ENCODE results near the gene TUBA4A. TPM values are rescaled to one million over a fixed set of nuclear protein-coding genes. Genes with fewer than 3 reads are reported as not detected.

TUBA4A gene
- total and polyA plus RNA-seq, 3 experiments from 2014 or later = 175 to 234 (median 178) TPM

- POLR2A ChIA-PET = interaction anchor here (1.3 kb wide), 1 partner anchor 8 kb away, joined by 4 read pairs; no protein-coding TSS in a partner anchor
- Histone ChIP-seq H3K4me1 (ENCODE audit: insufficient read depth, low read length) (peaks cover 4% of the 10 kb centered on the region), H3K4me3 (ENCODE audit: low read length) (no peak overlapping the region), H3K27ac (ENCODE audit: low read depth, low read length) (no peak overlapping the region), H3K27me3 (ENCODE audit: insufficient read depth, low read length, poor library complexity, severe bottlenecking) (no peaks in the 10 kb centered on the region), H3K36me3 (ENCODE audit: insufficient read depth, low read length) (peaks cover 25% of the 10 kb centered on the region), H3K9me3 (ENCODE audit: low read length) (no peaks in the 10 kb centered on the region)
- H3K27ac Mint-ChIP-seq = peak overlapping the region in 4 of 8 donors; percentile 17 to 77 (median 57)
- H3K36me3 Mint-ChIP-seq = peaks cover 8 to 56% (median 12%) of the 10 kb centered on the region in 3 donors
- H3K9me3 Mint-ChIP-seq = no peaks in the 10 kb centered on the region
- peaks cover 8 to 28% (median 10%) of the 10 kb centered on the region in 3 donors for H3K4me1 Mint-ChIP-seq
- CTCF ChIA-PET = interaction anchor here (14.9 kb wide), 1 partner anchor 7 kb away, joined by 258 read pairs; no protein-coding TSS in a partner anchor
- DNase-seq = no peak
- no peaks in the 10 kb centered on the region for H3K27me3 Mint-ChIP-seq
- H3K4me3 Mint-ChIP-seq = no peak overlapping the region
These were observed 32.2 kb upstream of the TUBA4A start for GRCh38 chr2:219285894-219286425.

DNA sequence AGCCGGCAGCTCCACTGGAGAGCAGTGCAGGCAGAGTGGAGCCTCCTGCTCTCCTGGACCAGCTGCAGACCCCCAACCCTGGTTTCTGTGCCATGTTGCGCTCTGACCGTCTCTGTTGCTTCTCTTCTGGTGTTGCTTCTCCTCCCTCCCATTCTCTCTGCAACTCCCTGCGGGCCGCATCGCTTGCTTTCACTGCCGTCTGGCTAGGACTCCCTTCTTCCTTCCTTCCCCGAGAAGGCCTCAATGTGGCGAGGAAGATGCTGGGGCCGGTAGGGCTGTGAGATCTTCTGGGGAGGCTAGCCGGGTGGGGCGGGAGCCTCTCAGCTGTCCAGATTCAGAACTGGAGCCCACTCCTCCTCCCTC is 31.6 kb upstream of the TUBA4A start:
- H3K4me1 Mint-ChIP-seq = peaks cover 9 to 34% (median 13%) of the 10 kb centered on the region in 3 donors
- H3K4me3 ChIP-seq (ENCODE audit: low read length) = no peak overlapping the region
- H3K27ac Mint-ChIP-seq = peak overlapping the region in 3 of 8 donors; percentile 74 to 83 (median 75)
- H3K36me3 Mint-ChIP-seq = peaks cover 8 to 62% (median 12%) of the 10 kb centered on the region in 3 donors
- no peaks in the 10 kb centered on the region for H3K9me3 Mint-ChIP-seq
- no peak overlapping the region for H3K4me3 Mint-ChIP-seq
- ChIA-PET POLR2A (interaction anchor here (1.3 kb wide), 1 partner anchor 9 kb away, joined by 4 read pairs; no protein-coding TSS in a partner anchor), CTCF (interaction anchor here (14.9 kb wide), 1 partner anchor 7 kb away, joined by 258 read pairs; no protein-coding TSS in a partner anchor)
- H3K36me3 ChIP-seq (ENCODE audit: insufficient read depth, low read length) = peaks cover 30% of the 10 kb centered on the region
- peaks cover 9% of the 10 kb centered on the region for H3K4me1 ChIP-seq (ENCODE audit: insufficient read depth, low read length)
- H3K9me3 ChIP-seq (ENCODE audit: low read length) = no peaks in the 10 kb centered on the region
- no peaks in the 10 kb centered on the region for H3K27me3 Mint-ChIP-seq
- H3K27me3 ChIP-seq (ENCODE audit: insufficient read depth, low read length, poor library complexity, severe bottlenecking) = no peaks in the 10 kb centered on the region
- no peak overlapping the region for H3K27ac ChIP-seq (ENCODE audit: low read depth, low read length)
- DNase-seq = no peak

DNA sequence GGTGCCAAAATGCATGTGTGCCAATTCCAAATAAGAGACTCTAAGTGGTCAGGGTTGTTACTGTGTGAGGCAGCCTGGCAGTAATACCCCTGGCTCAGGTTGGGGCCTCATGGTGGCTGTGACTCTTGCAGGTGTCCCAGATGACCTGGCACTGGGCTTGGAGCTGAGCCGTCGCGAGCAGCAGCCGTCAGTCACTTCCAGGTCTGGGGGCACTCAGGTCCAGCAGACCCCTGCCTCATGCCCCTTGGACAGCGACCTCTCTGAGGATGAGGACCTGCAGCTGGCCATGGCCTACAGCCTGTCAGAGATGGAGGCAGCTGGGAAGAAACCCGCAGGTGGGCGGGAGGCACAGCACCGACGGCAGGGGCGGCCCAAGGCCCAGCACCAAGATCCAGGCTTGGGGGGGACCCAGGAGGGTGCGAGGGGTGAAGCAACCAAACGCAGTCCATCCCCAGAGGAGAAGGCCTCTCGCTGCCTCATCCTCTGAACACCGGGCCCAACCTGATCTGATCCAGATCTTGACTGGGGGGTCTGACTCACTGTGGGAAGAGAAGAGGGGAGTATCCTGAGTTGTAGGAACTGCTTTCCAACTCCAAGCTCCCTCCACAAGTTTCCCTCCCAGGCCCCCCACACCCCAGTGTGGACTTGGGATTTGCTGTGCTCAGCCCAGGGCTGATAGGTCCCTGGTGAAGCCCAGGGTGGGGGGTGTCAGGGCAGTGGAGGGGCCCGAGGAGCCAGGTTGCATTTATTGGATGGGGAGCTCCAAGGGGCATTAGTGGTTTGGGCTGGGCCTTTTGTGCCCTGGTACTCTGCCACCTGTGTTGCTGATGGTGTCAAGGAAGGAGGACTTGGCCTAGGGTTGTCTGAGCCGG is 31.0 kb upstream of the TUBA4A start:
- DNase-seq = no peak

DNA sequence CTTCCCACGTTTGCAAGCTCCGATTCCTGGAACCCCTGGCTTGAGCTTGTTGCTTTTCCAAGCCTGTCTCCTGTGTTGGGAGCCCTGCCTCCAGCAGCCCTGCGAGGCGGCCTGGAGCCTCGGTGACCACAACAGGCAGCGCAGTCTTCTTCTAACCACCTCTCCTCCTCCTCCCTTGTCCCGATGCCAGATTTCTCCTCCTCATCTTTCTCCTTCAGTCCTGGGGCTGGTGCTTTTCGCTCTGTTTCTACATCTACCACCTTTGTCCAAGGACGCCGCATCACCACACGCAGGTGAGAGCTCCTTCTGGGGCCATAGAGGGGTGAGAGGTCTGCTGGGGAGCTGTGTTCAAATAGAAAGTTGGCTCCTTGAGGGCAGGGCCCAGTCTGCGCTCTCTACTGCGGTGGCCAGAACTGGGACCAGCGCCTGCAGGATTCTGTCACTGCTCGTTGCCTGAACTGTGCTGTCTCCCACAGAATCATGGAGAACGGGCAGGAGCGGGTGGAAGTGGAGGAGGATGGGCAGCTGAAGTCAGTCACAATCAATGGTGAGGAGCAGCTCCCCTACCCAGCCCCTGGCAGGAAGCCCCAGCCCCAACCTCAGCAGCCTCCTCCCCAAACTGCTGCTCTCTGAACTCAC is 29.3 kb upstream of the TUBA4A start:
- peak overlapping the region in 7 of 8 donors; percentile 59 to 99 (median 93) for H3K27ac Mint-ChIP-seq
- Histone ChIP-seq H3K4me3 (ENCODE audit: low read length) (no peak overlapping the region), H3K36me3 (ENCODE audit: insufficient read depth, low read length) (peaks cover 30% of the 10 kb centered on the region), H3K9me3 (ENCODE audit: low read length) (no peaks in the 10 kb centered on the region), H3K4me1 (ENCODE audit: insufficient read depth, low read length) (peaks cover 24% of the 10 kb centered on the region), H3K27me3 (ENCODE audit: insufficient read depth, low read length, poor library complexity, severe bottlenecking) (no peaks in the 10 kb centered on the region), H3K27ac (ENCODE audit: low read depth, low read length) (no peak overlapping the region)
- DNase-seq = no peak
- H3K27me3 Mint-ChIP-seq = no peaks in the 10 kb centered on the region
- POLR2A ChIA-PET = interaction anchor here (0.6 to 2.7 kb wide), 5 partner anchors 27 to 113 kb away, joined by 3 to 9 read pairs (median 3); partner anchors contain the start of genes ANKZF1 and CNPPD1
- CTCF ChIA-PET = interaction anchor here (10.1 to 14.9 kb wide), 2 partner anchors 9 to 30 kb away, joined by 136 to 258 read pairs; partner anchors contain the start of genes TUBA4A and TUBA4B
- H3K36me3 Mint-ChIP-seq = peaks cover 8 to 69% (median 12%) of the 10 kb centered on the region in 3 donors
- peaks cover 27 to 53% (median 31%) of the 10 kb centered on the region in 3 donors for H3K4me1 Mint-ChIP-seq
- H3K9me3 Mint-ChIP-seq = no peaks in the 10 kb centered on the region
- peak overlapping the region in 1 of 7 donors; percentile 68 for H3K4me3 Mint-ChIP-seq

More for the DNA sequence above, 31.0 kb upstream of the TUBA4A start:
- Mint-ChIP-seq H3K9me3 (no peaks in the 10 kb centered on the region), H3K27ac (peak overlapping the region in 4 of 8 donors; percentile 10 to 88 (median 61)), H3K4me3 (no peak overlapping the region), H3K27me3 (no peaks in the 10 kb centered on the region), H3K36me3 (peaks cover 8 to 67% (median 12%) of the 10 kb centered on the region in 3 donors), H3K4me1 (peaks cover 15 to 40% (median 19%) of the 10 kb centered on the region in 3 donors)
- POLR2A ChIA-PET = interaction anchor here (1.1 to 1.3 kb wide), 2 partner anchors 10 to 29 kb away, joined by 3 to 4 read pairs; no protein-coding TSS in a partner anchor
- CTCF ChIA-PET = interaction anchor here (14.9 kb wide), 1 partner anchor 8 kb away, joined by 258 read pairs; no protein-coding TSS in a partner anchor
- peaks cover 15% of the 10 kb centered on the region for H3K4me1 ChIP-seq (ENCODE audit: insufficient read depth, low read length)
- H3K4me3 ChIP-seq (ENCODE audit: low read length) = no peak overlapping the region
- no peak overlapping the region for H3K27ac ChIP-seq (ENCODE audit: low read depth, low read length)
- H3K36me3 ChIP-seq (ENCODE audit: insufficient read depth, low read length) = peaks cover 30% of the 10 kb centered on the region
- no peaks in the 10 kb centered on the region for H3K27me3 ChIP-seq (ENCODE audit: insufficient read depth, low read length, poor library complexity, severe bottlenecking)
- H3K9me3 ChIP-seq (ENCODE audit: low read length) = no peaks in the 10 kb centered on the region

- H3K27me3 Mint-ChIP-seq = no peaks in the 10 kb centered on the region
- POLR2A ChIA-PET = interaction anchor here (1.0 to 2.7 kb wide), 3 partner anchors 35 to 106 kb away, joined by 3 to 9 read pairs (median 3); partner anchors contain the start of genes ANKZF1 and CNPPD1
- H3K4me3 ChIP-seq (ENCODE audit: low read length) = no peak overlapping the region
- H3K4me1 ChIP-seq (ENCODE audit: insufficient read depth, low read length) = peaks cover 31% of the 10 kb centered on the region
- no peaks in the 10 kb centered on the region for H3K9me3 ChIP-seq (ENCODE audit: low read length)
- H3K36me3 ChIP-seq (ENCODE audit: insufficient read depth, low read length) = peaks cover 30% of the 10 kb centered on the region
- CTCF ChIA-PET = interaction anchor here (1.4 to 14.9 kb wide), 3 partner anchors 10 to 53 kb away, joined by 4 to 258 read pairs (median 136); partner anchors contain the start of genes ANKZF1, ATG9A, TUBA4A and TUBA4B
- no peaks in the 10 kb centered on the region for H3K9me3 Mint-ChIP-seq
- no peak overlapping the region for H3K27ac ChIP-seq (ENCODE audit: low read depth, low read length)
- H3K27me3 ChIP-seq (ENCODE audit: insufficient read depth, low read length, poor library complexity, severe bottlenecking) = no peaks in the 10 kb centered on the region
- no peak for DNase-seq
- H3K27ac Mint-ChIP-seq = peak overlapping the region in 7 of 8 donors; percentile 80 to 99 (median 93)
- peaks cover 34 to 60% (median 37%) of the 10 kb centered on the region in 3 donors for H3K4me1 Mint-ChIP-seq
- peaks cover 8 to 69% (median 12%) of the 10 kb centered on the region in 3 donors for H3K36me3 Mint-ChIP-seq
- peak overlapping the region in 2 of 7 donors; percentile 7 to 68 for H3K4me3 Mint-ChIP-seq
These were observed 28.7 kb upstream of the TUBA4A start for GRCh38 chr2:219282375-219282774.

GRCh38 chr2:219281588-219281987 is 27.9 kb upstream of the TUBA4A start:
- Histone ChIP-seq H3K36me3 (ENCODE audit: insufficient read depth, low read length) (peaks cover 30% of the 10 kb centered on the region), H3K27me3 (ENCODE audit: insufficient read depth, low read length, poor library complexity, severe bottlenecking) (no peaks in the 10 kb centered on the region), H3K4me1 (ENCODE audit: insufficient read depth, low read length) (peaks cover 32% of the 10 kb centered on the region), H3K27ac (ENCODE audit: low read depth, low read length) (no peak overlapping the region), H3K9me3 (ENCODE audit: low read length) (no peaks in the 10 kb centered on the region), H3K4me3 (ENCODE audit: low read length) (no peak overlapping the region)
- H3K4me1 Mint-ChIP-seq = peaks cover 35 to 63% (median 41%) of the 10 kb centered on the region in 3 donors
- CTCF ChIA-PET = interaction anchor here (1.1 to 14.9 kb wide), 6 partner anchors 11 to 260 kb away, joined by 3 to 258 read pairs (median 18); partner anchors contain the start of genes ANKZF1, ATG9A, TUBA4A and TUBA4B
- no peak for DNase-seq
- H3K36me3 Mint-ChIP-seq = peaks cover 8 to 66% (median 12%) of the 10 kb centered on the region in 3 donors
- POLR2A ChIA-PET = interaction anchor here (1.4 to 2.7 kb wide), 2 partner anchors 52 to 105 kb away, joined by 3 to 9 read pairs; partner anchors contain the start of genes ANKZF1 and CNPPD1
- H3K4me3 Mint-ChIP-seq = peak overlapping the region in 1 of 7 donors; percentile 43
- H3K27me3 Mint-ChIP-seq = no peaks in the 10 kb centered on the region
- H3K9me3 Mint-ChIP-seq = no peaks in the 10 kb centered on the region
- peak overlapping the region; percentile 7 to 100 (median 100) for H3K27ac Mint-ChIP-seq

- no peak for DNase-seq
- Histone ChIP-seq H3K4me3 (ENCODE audit: low read length) (no peak overlapping the region), H3K27me3 (ENCODE audit: insufficient read depth, low read length, poor library complexity, severe bottlenecking) (no peaks in the 10 kb centered on the region), H3K9me3 (ENCODE audit: low read length) (no peaks in the 10 kb centered on the region), H3K36me3 (ENCODE audit: insufficient read depth, low read length) (peaks cover 30% of the 10 kb centered on the region), H3K27ac (ENCODE audit: low read depth, low read length) (peak overlapping the region; percentile 99), H3K4me1 (ENCODE audit: insufficient read depth, low read length) (peaks cover 32% of the 10 kb centered on the region)
- Mint-ChIP-seq H3K9me3 (no peaks in the 10 kb centered on the region), H3K27ac (peak overlapping the region; percentile 97 to 100 (median 100)), H3K36me3 (peaks cover 8 to 60% (median 12%) of the 10 kb centered on the region in 3 donors), H3K4me3 (peak overlapping the region in 6 of 7 donors; percentile 89 to 98 (median 94)), H3K27me3 (no peaks in the 10 kb centered on the region), H3K4me1 (peaks cover 33 to 57% (median 41%) of the 10 kb centered on the region in 3 donors)
- ChIA-PET CTCF (interaction anchor here (0.6 to 14.9 kb wide), 8 partner anchors 12 to 322 kb away, joined by 3 to 258 read pairs (median 4); partner anchors contain the start of genes GLB1L, NHEJ1, STK16 and TUBA4A), POLR2A (interaction anchor here (1.6 to 4.4 kb wide), 3 partner anchors 11 to 104 kb away, joined by 4 to 47 read pairs (median 9); partner anchors contain the start of gene CNPPD1)
These were observed 26.9 kb upstream of the TUBA4A start for GRCh38 chr2:219280651-219281050.
